Upper lobe of right lung (tissue), 1 donor: ENCODE measurements around the gene ARSG. TPM values are rescaled to one million over a fixed set of nuclear protein-coding genes. Genes with fewer than 3 reads are reported as not detected.

Experiments
- ATAC-seq: fragments of 200-7000 bp; cut with Tn5 transposase; one replicate; pipeline ENCODE4 v1.9.1; 2020; ENCODE audit warnings: mild to moderate bottlenecking, moderate library complexity
- DNase-seq: peaks from one replicate; pipeline ENCODE4 v3.0.0-alpha.2; 2020
- H3K27ac ChIP-seq: fragments of 200-600 bp; one replicate; pipeline ENCODE4 v1.8.0; 2022
- H3K27me3 ChIP-seq: fragments of 200-600 bp; one replicate; pipeline ENCODE4 v1.8.0; 2022; ENCODE audit warnings: mild to moderate bottlenecking
- H3K36me3 ChIP-seq: fragments of 200-600 bp; one replicate; pipeline ENCODE4 v1.8.0; 2022
- H3K4me1 ChIP-seq: fragments of 200-600 bp; one replicate; pipeline ENCODE4 v1.8.0; 2022
- H3K4me3 ChIP-seq: fragments of 200-600 bp; one replicate; pipeline ENCODE4 v1.8.0; 2022; ENCODE audit warnings: mild to moderate bottlenecking
- H3K9me3 ChIP-seq: fragments of 200-600 bp; one replicate; pipeline ENCODE4 v1.8.0; 2022
- CTCF ChIP-seq: fragments of 200-600 bp; IDR thresholded peaks from one replicate; pipeline ENCODE4 v1.8.0; 2022; ENCODE audit warnings: antibody characterized with exemption
- intact Hi-C: fragments of 100-400 bp; cut with DNase I; formaldehyde crosslinking; loops from one replicate; pipeline ENCODE4 v1.11.0; 2022
- total RNA-seq: library from RNA; stranded (reverse); fragmentation: NEBNext Ultra II Directional; extraction: Animal tissue kit (Norgen Biotek cat#: 25700); gene quantifications from one replicate; pipeline ENCODE4 v1.2.1, GENCODE V29; 2021
- donor health status: DM: no; HTN: yes; CAD: no; lungs with severe emphysema.

ARSG gene
- total RNA-seq, 1 donor from 2014 or later = 4.8 TPM

GRCh38 chr17:68453991-68454665, 162.8 kb downstream of the ARSG start:
- no peak for TF ChIP-seq CTCF
- no peak overlapping the region for H3K27ac ChIP-seq
- no peak for DNase-seq
- H3K4me1 ChIP-seq = peaks cover 38% of the 10 kb centered on the region
- H3K27me3 ChIP-seq = no peaks in the 10 kb centered on the region
- peaks cover 40% of the 10 kb centered on the region for H3K36me3 ChIP-seq
- intact Hi-C loops = no loop called here
- no peak for ATAC-seq
- H3K9me3 ChIP-seq = no peaks in the 10 kb centered on the region
- no peak overlapping the region for H3K4me3 ChIP-seq

GRCh38 chr17:68455901-68456338, 164.6 kb downstream of the ARSG start:
- H3K36me3 ChIP-seq = peaks cover 22% of the 10 kb centered on the region
- no peak for TF ChIP-seq CTCF
- H3K4me1 ChIP-seq = peaks cover 38% of the 10 kb centered on the region
- peak overlapping the region; percentile 87 for H3K27ac ChIP-seq
- H3K27me3 ChIP-seq = no peaks in the 10 kb centered on the region
- ATAC-seq (no peak), DNase-seq (no peak)
- intact Hi-C loops = no loop called here
- peak overlapping the region; percentile 85 for H3K4me3 ChIP-seq
- no peaks in the 10 kb centered on the region for H3K9me3 ChIP-seq

- peak overlapping the region; percentile 85 for H3K4me3 ChIP-seq
- TF ChIP-seq CTCF = no peak
- peak; percentile 84 for DNase-seq
- peaks cover 44% of the 10 kb centered on the region for H3K4me1 ChIP-seq
- ATAC-seq = peak; percentile 71
- H3K27ac ChIP-seq = peak overlapping the region; percentile 87
- H3K27me3 ChIP-seq = no peaks in the 10 kb centered on the region
- peaks cover 15% of the 10 kb centered on the region for H3K36me3 ChIP-seq
- no peaks in the 10 kb centered on the region for H3K9me3 ChIP-seq
- intact Hi-C loops = no loop called here
These were observed 165.3 kb downstream of the ARSG start for GRCh38 chr17:68456339-68457167.

- ATAC-seq = peak; percentile 34
- no peak for TF ChIP-seq CTCF
- peaks cover 9% of the 10 kb centered on the region for H3K36me3 ChIP-seq
- H3K4me1 ChIP-seq = peaks cover 47% of the 10 kb centered on the region
- intact Hi-C loops = no loop called here
- no peak for DNase-seq
- H3K27me3 ChIP-seq = no peaks in the 10 kb centered on the region
- no peaks in the 10 kb centered on the region for H3K9me3 ChIP-seq
- H3K4me3 ChIP-seq = peak within 1 kb of the TSS; percentile 85
- peak within 1 kb of the TSS; percentile 87 for H3K27ac ChIP-seq
These were observed 165.9 kb downstream of the ARSG start, which contains the start of gene WIPI1 for GRCh38 chr17:68457168-68457538. Gene WIPI1, minus strand, starts transcription at chr17:68457496. Its CDS starts 75 bp downstream, at chr17:68457421.

GRCh38 chr17:68457539-68458259, 166.4 kb downstream of the ARSG start:
- Histone ChIP-seq H3K27me3 (no peaks in the 10 kb centered on the region), H3K4me3 (peak overlapping the region; percentile 85), H3K4me1 (peaks cover 49% of the 10 kb centered on the region), H3K27ac (peak overlapping the region; percentile 80), H3K36me3 (peaks cover 4% of the 10 kb centered on the region), H3K9me3 (no peaks in the 10 kb centered on the region)
- no peak for TF ChIP-seq CTCF
- intact Hi-C loops = no loop called here
- peak; percentile 99 for DNase-seq
- peak; percentile 97 for ATAC-seq
